ENCODE results near the gene SMPD3. TPM values are rescaled to one million over a fixed set of nuclear protein-coding genes. Genes with fewer than 3 reads are reported as not detected.

SMPD3 gene
- total and polyA plus RNA-seq, 2 experiments from 2014 or later: 0.57 to 0.83 TPM

DNA sequence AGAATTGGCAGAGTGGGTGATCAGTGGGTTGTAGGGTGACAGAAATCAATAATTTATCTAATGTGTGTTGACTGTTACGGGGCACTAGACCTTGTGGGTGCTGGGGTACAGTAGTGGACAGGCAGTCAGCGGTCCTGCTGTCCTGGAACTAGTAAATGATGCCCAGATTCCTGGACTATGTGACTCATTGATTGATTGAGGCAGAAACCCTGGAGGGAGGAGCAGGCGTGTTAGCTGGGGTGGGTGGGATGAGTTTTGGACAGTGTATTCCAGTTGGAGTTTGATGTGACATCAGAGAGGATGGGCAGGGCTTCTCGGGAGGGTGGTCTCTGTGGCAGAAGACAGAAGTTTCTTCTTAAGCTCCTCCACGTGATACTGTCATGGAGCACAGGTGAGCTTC is 113.1 kb downstream of the SMPD3 start (continued):
- TF ChIP-seq, protein P1, sequence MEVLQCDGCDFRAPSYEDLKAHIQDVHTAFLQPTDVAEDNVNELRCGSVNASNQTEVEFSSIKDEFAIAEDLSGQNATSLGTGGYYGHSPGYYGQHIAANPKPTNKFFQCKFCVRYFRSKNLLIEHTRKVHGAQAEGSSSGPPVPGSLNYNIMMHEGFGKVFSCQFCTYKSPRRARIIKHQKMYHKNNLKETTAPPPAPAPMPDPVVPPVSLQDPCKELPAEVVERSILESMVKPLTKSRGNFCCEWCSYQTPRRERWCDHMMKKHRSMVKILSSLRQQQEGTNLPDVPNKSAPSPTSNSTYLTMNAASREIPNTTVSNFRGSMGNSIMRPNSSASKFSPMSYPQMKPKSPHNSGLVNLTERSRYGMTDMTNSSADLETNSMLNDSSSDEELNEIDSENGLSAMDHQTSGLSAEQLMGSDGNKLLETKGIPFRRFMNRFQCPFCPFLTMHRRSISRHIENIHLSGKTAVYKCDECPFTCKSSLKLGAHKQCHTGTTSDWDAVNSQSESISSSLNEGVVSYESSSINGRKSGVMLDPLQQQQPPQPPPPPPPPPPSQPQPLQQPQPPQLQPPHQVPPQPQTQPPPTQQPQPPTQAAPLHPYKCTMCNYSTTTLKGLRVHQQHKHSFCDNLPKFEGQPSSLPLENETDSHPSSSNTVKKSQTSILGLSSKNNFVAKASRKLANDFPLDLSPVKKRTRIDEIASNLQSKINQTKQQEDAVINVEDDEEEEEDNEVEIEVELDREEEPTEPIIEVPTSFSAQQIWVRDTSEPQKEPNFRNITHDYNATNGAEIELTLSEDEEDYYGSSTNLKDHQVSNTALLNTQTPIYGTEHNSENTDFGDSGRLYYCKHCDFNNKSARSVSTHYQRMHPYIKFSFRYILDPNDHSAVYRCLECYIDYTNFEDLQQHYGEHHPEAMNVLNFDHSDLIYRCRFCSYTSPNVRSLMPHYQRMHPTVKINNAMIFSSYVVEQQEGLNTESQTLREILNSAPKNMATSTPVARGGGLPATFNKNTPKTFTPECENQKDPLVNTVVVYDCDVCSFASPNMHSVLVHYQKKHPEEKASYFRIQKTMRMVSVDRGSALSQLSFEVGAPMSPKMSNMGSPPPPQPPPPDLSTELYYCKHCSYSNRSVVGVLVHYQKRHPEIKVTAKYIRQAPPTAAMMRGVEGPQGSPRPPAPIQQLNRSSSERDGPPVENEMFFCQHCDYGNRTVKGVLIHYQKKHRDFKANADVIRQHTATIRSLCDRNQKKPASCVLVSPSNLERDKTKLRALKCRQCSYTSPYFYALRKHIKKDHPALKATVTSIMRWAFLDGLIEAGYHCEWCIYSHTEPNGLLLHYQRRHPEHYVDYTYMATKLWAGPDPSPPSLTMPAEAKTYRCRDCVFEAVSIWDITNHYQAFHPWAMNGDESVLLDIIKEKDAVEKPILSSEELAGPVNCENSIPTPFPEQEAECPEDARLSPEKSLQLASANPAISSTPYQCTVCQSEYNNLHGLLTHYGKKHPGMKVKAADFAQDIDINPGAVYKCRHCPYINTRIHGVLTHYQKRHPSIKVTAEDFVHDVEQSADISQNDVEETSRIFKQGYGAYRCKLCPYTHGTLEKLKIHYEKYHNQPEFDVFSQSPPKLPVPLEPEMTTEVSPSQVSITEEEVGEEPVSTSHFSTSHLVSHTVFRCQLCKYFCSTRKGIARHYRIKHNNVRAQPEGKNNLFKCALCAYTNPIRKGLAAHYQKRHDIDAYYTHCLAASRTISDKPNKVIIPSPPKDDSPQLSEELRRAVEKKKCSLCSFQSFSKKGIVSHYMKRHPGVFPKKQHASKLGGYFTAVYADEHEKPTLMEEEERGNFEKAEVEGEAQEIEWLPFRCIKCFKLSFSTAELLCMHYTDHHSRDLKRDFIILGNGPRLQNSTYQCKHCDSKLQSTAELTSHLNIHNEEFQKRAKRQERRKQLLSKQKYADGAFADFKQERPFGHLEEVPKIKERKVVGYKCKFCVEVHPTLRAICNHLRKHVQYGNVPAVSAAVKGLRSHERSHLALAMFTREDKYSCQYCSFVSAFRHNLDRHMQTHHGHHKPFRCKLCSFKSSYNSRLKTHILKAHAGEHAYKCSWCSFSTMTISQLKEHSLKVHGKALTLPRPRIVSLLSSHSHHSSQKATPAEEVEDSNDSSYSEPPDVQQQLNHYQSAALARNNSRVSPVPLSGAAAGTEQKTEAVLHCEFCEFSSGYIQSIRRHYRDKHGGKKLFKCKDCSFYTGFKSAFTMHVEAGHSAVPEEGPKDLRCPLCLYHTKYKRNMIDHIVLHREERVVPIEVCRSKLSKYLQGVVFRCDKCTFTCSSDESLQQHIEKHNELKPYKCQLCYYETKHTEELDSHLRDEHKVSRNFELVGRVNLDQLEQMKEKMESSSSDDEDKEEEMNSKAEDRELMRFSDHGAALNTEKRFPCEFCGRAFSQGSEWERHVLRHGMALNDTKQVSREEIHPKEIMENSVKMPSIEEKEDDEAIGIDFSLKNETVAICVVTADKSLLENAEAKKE (CRISPR knock-in tag; IDR thresholded peaks at IDR 0.05): no peak
- no peak for TF ChIP-seq EZH2 (IDR thresholded peaks at IDR 0.05; ENCODE audit: low read depth, unreplicated experiment)

GRCh38 chr16:68332411-68333121 is 115.7 kb downstream of the SMPD3 start:
- Mint-ChIP-seq H3K36me3 (ENCODE audit: low read depth) (peaks cover 34% of the 10 kb centered on the region), H3K4me1 (peaks cover 3% of the 10 kb centered on the region; the same call in 1 of the 3 replicates), H3K27ac (no peak overlapping the region), H3K4me3 (no peak overlapping the region), H3K9me3 (no peaks in the 10 kb centered on the region), H3K27me3 (ENCODE audit: insufficient read depth, low read depth, poor library complexity) (no peaks in the 10 kb centered on the region)
- Histone ChIP-seq H3F3A (replicated peaks; ENCODE audit: low read depth) (no peaks in the 10 kb centered on the region), H4K20me1 (replicated peaks; ENCODE audit: insufficient read depth) (no peaks in the 10 kb centered on the region), H3K36me3 (ENCODE audit: insufficient read depth) (peaks cover 17% of the 10 kb centered on the region; the same call in 1 of the 2 replicates), H3K27ac (ENCODE audit: low read depth) (no peak overlapping the region), H3K4me2 (no peak overlapping the region), H3K79me2 (replicated peaks; ENCODE audit: insufficient read depth) (no peaks in the 10 kb centered on the region), H3K4me1 (ENCODE audit: insufficient read depth) (no peaks in the 10 kb centered on the region), H2AFZ (no peak overlapping the region), H3K9me2 (ENCODE audit: insufficient read depth) (no peaks in the 10 kb centered on the region), H3K27me3 (ENCODE audit: insufficient read depth) (no peaks in the 10 kb centered on the region), H3K4me3 (no peak overlapping the region)
- TF ChIP-seq POLR2AphosphoS5 (IDR thresholded peaks at IDR 0.05; ENCODE audit: low read depth): no peak
- DNase-seq (ENCODE audit: low spot score) (no peak), ATAC-seq (no peak)
